TTC549 (cell line): ENCODE measurements around the gene NANOS3.

Source experiments
- FAIRE-seq: peaks from 2 replicates; lab custom pipeline; 2012; peaks lifted over from hg19 to GRCh38; lab: Jason Lieb, UNC

Gene NANOS3

DNA sequence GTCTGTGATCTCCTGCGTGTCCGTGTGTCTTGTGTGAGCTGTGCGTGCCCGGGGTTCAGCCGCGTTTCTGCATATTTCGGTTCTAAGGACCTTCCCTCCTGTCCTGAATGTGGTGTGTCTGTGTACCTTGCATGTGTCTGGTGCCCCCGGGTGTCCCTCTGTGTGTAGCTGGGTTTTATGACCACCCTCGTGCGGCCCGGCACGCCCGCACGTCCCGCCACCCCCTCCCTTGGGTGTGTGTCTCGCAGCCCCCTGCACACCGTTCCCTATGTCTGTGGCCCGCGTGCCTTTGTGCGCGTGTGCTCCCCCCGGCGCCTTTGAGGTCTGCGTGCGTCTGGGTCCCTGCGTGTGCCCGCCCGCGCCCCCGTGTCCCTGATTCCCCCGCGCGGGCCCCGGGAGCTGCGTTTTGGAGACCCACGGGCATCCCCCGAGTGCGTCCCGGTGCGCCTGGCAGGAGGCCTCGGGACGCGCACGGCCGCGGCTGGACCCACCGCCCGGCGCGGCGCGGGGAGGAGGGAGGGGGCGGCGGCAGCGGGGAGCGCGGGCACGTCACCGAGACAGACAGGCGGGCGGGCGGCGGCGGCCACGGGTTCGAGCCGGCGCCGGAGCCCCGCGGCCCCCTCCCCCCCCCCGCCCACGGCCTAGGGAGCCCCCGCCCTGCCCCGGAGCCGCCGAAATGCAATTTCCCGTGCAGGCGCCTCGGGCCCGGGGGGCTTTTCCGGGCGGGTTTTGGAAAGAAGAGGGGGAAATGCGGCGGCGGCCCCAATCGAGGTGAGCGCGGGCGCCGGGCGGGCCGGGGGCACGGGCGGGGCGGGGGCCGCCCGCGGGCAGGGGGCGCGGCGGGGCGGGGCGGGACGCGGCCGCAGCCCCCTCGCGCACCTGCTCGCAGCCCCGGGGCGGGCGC is 12.0 kb upstream of the NANOS3 start:
- no peak for FAIRE-seq

DNA sequence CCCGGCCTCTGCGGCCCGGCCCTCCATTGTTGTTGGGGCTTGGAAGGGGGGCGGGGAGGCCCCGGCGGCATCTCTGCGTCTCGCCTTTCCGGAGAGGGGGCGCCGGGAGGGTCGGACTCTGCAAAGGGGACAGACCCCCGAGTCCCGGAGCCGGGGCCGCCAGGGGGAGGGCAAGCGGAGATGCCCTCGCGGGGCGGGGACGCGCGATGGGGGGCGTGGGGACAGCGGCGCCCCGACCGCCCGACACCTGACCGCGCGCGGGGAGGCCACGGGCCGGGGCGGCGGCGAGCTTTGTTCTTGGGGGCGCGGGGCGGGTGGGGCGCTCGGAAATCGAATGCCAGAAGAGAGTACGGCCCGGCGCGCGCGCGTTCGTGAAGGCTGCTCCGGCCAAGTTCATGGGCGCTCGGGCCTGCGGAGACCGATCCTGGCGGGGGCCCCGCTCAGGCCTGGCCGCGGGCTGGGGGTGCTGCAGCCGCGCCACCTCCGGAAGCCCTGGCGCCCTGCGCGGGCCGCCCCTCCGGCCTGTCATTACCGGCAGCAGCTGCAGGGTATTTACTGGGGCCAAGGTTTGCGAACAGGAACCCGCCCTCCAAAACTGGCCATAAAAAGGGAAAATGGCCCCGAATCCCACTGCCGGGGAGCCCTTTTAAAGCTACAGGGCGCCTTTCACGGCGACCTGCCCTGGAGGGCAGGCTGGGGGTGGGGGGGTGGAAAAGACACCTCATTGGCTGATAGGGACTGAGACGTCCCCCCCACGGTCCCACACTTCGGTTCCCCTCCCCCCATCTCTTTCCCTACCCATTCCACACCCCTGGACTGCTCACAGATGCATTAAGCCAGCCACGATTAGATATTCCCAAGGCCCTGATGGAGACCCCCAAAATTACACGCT is 11.1 kb upstream of the NANOS3 start:
- no peak for FAIRE-seq

DNA sequence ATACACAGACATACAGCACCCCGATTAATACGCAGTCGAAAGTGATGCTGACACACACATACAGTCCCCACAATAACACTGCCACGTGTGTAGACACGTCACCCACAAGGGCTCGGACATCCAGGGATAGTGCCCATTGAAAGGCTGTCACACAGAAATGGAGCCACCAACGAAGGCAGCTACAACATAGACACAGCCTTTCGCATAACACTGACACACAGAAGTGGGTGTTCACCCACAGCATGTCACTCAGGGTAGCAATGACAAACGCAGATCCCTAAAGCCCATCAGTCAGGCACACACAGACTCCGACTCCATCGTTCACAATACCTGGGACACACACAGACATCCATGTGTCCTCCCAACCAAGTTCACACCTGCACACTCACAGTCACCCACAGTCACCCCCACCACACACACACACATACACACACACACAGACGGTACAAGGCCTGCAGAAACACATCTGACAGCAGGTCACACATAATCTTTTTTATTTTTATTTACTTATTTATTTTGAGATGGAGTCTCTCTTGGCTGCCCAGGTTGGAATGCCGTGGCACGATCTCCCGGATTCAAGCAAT is 10.4 kb upstream of the NANOS3 start:
- FAIRE-seq = no peak

DNA sequence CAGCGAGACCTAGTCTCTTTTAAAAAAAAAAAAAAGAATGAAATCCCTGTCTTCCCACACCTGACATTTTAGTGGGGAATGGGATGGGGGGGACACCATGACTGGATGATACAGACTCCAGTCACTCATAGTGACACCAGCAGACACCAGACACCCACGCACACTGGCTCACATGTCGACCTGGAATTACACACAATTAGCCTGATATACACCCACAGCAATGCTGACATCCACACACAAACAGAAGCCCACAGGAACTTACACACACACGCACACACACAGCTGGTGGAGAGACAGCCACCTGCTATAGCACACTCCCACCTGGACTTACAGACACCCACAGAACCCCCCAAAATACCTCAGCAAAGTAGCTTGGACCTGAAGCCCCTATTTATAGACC is 8.3 kb upstream of the NANOS3 start:
- no peak for FAIRE-seq

DNA sequence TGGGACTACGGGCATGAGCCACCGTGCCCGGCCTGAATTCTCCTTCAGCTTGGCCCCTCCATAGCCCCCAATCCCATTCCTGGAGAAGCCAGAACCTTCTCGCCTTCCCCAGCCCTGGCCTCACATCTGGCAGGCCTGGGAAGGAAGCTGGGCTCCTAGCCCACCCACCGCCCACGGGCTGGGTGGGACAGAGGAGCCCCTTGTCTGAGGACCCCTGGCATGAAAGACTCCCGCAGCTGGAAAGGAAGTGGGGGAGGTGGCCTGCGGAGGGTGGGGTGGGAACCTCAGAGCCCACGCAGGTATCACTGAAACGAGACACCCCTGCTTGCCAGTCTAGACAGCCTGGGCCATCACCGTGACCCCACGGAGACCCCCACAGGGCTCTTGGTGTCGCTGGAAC is 7.7 kb upstream of the NANOS3 start:
- FAIRE-seq = no peak

DNA sequence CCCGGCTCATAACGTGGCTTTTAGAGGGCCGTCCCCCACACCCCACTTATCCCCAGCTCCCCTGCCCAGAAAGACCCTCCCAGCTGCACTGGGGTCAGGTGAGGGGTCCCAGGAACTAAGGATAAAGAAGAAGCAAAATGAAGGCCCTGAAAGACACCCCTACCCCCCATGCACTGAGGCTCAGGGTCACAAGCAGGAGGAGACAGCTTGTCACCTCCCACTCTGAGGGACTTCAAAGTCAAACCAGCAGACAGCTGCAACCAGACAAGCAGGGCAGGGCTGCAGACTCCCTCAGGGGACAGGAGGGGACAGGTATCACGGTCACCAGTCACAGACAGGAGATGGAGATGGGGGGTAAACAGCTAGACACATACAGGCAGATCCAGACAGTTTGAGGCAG is 6.1 kb upstream of the NANOS3 start:
- FAIRE-seq = no peak

DNA sequence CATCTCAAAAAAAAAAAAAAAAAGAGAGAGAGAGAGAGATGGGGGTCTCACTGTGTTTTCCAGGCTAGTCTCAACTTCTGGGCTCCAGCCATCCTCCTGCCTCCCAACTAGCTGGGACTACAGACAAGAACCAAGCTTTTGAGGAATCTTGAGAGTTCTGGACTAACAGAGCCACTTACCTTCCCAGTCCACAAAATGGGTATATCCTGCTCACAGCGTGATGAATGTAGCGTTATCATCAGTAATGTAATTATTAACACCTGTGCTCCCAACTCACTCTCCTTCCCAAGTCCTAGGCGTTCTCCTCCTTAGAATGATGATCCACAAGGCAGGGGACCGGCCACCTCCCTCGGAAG is 4.6 kb upstream of the NANOS3 start:
- FAIRE-seq = no peak

DNA sequence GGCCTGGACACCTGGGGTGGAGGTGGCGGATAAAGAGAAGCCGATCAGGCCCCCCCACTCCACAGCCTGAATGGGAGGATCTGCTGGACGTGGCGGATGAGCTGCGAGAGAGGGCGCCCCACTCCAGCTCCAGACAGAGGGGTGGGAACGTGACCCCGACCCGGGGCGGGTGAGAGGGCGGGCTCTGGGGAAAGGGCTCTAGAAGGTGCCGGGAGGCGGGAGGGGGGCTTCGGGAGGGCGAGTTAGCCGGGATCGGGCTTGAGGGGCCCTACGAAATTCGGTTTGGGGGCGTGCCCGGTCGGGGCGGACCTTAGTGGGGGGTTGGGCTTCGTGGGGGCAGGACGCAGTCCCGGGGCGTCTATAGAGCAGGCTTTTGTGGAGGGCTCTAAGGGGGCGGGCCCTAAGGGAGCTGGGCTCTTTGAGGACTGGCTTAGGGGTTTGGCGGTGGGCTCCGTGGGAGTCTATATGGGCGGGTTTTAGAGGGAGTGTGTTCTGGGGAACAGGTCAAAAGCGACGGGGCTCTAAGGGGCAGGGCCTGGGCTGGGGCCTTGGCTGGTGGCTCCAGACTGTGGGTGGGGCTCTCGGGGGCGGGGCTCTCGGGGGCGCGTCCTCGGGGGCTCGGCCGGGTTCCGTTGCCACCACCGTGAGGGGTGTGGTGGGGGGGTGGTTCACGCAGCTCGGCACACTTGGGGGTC is 4.1 kb upstream of the NANOS3 start:
- FAIRE-seq = no peak

DNA sequence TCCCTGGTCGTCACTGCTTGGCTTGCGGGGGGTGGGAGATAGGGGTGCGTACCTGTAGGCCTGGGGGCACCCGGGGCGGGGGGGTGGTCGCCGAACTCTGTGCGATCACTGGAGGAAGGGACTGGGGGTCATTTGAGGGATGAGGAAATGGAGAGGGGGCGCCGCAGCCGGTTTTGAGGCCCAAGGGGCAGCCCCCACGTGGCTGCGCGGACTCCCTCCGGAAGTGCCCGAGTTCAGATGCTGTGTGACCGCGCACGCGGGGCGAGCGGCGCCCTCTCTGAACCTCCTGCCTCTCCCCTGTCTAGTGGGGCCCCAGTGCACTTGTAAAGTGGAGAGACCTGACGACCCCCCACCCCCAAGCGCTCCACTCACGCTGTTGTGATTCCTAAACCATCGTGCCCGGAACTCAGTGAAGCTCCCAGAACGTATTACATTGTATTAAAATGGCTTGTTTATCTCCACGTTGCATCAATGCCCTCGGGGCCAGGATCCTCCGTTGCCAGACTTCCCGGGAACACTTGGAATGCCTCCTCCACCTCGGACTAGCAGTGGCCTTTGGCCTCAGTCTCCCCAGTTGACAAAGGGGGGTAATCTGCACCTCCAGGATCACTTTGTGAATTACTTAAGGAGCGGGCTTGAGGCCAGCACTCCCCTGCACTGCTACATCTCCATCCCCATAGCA is 3.0 kb upstream of the NANOS3 start:
- no peak for FAIRE-seq

DNA sequence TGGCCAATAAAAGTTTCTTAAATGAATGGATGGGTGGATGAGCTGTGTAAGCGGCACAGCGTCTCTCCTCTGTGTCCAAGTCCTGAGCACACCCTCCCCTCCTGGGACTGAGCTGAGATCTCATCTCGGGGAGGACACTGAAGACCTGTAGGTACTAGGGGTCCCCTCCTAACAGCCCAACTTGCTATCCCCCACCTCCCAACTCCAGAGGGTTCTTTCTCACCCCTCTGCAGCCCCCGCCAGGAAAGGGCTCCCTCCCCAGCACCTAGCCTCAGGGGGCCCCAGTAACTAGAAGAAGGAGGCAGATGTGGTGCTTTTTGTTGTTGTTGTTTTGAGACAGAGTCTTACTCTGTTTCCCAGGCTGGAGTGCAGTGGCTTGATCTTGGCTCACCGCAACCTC is 1.1 kb upstream of the NANOS3 start:
- FAIRE-seq = no peak

DNA sequence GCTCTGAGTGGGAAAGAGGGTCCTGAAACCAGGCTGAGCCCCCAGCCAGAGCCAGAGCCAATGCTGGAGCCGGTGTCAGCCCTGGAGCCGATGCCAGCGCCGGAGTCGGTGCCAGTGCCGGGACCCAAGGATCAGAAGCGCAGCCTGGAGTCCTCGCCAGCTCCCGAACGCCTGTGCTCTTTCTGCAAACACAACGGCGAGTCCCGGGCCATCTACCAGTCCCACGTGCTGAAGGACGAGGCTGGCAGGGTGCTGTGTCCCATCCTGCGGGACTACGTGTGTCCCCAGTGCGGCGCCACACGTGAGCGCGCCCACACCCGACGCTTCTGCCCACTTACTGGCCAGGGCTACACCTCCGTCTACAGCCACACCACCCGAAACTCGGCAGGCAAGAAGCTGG is 369 bp downstream of the NANOS3 start:
- FAIRE-seq = no peak

DNA sequence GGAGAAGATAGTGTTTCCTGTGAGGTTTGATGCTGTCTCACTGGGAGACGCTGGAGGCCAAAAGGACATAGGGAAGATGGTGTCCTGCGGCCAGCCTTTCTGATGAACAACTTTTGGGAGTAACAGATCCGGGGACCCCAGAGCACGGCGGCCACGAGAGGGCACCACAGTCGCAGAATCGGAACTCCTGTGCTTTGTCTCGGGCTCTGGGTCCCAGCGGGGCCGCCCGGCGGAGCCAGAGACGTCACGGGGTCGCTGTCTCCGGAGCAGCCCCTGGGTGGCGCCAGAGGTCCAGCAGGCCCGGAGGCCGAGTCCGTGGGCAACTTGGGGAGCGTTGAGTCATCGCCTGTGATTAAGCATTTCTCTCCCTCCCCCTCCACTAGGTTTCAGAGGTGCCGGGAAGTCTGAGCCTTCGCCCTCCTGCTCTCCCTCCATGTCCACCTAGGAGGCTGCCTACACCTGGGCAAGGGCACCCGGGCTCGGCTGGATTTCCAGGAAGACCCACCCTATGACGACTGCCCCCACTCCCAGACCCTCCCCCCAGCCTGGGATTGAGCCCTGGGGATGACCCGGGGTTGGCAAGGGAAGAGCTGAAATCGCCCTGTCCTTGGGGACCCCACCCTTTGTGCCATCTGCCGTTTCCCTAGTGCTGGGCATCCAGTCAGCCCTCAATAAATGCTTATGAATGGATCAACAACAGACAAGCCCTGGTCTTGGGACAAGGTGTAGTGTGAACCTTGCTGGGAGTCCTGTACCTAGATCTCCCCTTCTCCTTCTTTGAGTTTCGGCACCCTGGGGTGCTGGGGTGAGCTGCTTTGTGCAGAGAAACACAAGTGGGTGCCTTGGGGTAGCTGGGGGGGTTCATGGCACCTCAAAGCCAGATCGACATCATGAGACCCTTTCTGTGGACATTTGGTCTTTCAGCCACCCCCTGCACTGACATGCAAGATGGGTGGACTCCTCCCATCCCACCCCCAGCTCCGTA is 3.4 kb downstream of the NANOS3 start:
- FAIRE-seq = peak; percentile 73

DNA sequence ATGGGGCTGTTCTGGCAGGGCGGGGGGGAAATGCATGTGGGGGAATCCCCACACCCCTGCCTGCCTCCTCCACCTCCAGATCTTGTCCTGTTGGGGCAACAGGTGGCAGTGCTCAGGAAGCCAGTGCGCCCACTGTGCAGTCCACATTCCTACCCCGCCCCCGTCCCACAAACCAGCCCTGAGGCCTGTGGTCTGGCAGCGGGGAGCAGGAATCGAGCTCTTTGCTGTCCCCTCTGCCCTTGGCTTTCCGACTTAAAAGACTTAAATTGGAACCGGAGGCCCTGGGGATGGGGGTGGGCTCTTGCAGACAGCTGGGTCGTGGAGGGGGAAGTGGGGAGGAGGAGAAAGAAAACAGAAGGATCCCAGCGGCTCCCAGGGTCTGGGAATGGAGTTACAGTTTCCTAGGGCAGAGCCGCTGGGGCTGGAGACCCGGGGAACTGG is 4.3 kb downstream of the NANOS3 start:
- no peak for FAIRE-seq

DNA sequence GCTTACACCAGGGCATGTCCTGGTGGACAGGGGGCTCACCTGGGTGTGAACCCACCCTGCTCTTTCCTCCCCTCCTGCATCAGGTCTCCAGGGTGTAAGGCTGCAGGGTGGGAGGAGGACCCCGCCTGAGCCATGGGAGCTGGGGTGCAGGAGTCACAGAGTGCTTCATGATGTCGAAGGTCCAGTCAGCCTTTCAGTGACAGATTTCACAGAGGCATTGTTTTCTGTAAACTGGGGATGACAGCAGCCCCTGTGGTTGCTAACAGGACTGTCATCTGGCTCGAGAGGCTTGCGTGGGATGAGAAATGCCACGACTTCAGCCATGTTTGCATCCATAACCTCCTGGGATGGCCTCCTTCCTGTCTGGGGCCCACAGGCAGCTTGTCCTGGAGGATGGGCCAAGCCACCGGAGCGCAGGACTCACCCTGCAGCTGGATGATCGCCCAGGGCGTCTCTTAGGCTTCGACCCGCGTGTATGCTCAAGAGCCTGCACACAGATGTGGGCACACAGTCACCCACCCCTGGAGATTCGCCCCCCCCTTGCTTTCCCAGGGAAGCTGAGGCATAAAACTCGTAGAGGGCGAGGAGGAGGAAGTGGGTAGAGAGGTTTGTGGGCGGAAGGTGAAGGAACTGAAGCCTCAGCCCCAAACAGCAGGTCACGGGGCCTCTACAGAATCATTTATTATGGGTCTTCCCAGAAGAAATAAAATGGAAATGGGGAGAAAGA is 4.9 kb downstream of the NANOS3 start:
- no peak for FAIRE-seq

DNA sequence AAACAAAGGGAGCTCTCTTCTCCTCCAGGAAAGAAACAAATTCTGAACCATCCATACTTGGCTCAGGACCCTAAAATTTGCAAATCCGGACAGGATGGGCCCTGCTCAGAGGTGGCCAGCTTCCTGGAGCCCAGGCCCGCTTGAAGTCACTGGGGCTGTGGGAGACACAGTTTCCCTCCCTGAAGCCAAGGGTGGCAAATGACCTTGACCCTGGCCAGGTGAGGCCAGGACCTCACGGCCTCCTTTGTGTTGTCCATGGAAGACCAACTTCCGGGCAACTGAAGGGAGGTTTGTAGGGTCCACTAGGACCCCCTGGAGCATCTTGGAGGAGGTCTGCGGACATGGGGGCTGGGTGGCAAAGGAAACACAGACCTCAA is 5.5 kb downstream of the NANOS3 start:
- FAIRE-seq = no peak

DNA sequence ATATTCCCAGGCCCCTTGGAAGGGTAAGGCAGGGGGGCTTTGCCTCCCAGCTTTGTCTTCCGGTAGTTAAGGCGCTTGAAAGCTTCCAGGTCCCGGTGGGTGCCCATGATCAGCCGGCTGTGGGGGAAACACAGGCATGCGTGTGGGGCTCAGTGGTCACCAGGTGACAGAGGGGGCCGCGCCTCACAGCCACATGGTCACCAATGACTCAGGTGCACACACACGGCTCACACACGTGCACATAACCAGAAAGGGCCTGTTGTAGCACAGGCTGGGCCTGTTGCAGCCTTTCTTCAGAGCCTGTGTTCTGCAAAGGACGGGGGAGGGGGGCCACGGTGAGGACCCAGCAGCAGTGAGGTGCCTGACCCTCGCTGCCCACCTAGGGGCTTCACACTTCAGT is 5.9 kb downstream of the NANOS3 start:
- no peak for FAIRE-seq

DNA sequence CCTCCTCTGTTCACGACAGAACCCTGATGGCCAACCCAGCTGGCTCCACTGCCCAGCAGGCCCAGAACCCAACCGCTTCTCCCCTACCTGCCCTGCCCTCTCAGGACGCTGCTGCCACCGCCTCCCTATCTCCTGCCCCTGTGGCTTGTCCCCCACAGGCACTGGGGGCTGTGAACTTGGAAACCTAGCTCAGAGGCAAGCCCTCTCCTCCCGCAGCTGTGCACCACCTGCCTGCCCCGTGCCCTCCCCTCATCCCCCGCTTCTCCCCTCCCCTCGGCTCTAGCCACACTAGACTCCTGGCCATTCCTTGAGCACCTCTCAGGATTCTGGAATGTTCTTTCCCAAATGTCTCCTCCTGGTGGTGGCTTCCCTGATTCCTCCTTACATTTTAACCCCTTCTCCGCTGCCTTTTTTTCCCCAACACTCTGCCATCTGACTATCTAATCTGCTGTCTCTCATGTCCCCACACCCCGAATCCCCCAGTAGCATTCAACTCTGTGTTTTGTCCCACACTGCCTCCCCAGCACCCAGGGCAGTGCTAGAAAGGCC is 6.7 kb downstream of the NANOS3 start:
- FAIRE-seq = no peak

DNA sequence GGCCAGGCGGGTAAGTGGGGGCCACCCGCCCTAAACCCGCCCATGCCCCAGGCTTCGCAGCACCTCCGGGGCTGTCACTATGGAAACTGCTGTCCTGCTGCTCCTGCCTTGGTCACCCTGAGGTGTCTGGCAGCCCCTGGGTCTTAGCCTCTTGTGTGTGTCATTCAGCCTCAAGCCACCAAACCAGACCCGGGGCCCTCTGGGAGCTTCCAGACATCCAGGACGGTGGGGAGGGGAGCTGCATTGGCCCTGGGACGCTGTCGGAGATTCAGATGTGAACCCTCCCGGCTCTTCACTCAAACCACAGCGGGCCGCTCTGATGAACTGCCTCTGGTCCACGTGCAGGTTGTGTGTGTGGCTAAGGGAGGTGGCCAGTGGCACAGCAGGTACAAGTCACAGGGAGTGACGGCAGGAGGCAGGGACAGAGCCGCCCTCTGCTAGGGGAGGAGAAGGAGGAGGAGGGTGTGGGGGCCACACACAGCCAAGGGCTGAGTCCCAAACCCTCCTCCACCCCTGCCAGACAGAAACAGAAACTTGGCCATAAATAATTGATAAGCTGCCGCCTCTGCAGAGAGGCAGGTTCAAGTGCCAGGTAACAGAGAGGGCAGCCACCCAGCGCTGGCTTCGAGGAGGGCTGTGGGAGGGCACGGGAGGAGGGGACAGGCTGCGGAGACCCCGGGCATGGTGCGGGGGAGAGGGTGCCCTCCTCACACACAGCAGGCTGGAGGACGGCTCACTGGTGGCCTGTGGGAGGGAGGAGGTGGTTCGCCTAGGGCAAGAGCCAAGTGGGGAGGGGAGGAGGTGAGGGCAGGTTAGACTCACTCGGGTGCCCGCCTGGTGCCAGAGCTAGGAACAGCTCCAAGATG is 8.0 kb downstream of the NANOS3 start:
- no peak for FAIRE-seq
